GM19099 (cell line): ENCODE results near the gene CRACDL.

Experiments used
- POLR2A ChIP-seq: IDR thresholded peaks from 3 replicates; pipeline ENCODE4 v1.6.1; 2011; ENCODE audit warnings: low read depth; ENCODE audit not compliant: insufficient read length; ENCODE audit errors: extremely low read depth

CRACDL gene

GRCh38 chr2:98886066-98886554 lies 49.9 kb downstream of the CRACDL start:
- TF ChIP-seq POLR2A, result no peak

GRCh38 chr2:98884658-98885057 lies 51.4 kb downstream of the CRACDL start:
- TF ChIP-seq POLR2A, result no peak

- no peak for TF ChIP-seq POLR2A
These were observed 52.2 kb downstream of the CRACDL start for GRCh38 chr2:98883780-98884211.

GRCh38 chr2:98882971-98883779 lies 52.9 kb downstream of the CRACDL start:
- no peak for TF ChIP-seq POLR2A

GRCh38 chr2:98882368-98882767 lies 53.7 kb downstream of the CRACDL start:
- no peak for TF ChIP-seq POLR2A

GRCh38 chr2:98881153-98881650 lies 54.8 kb downstream of the CRACDL start:
- no peak for TF ChIP-seq POLR2A

- no peak for TF ChIP-seq POLR2A
These were observed 55.5 kb downstream of the CRACDL start for GRCh38 chr2:98880266-98881152.

- TF ChIP-seq POLR2A, result no peak
These were observed 59.3 kb downstream of the CRACDL start for GRCh38 chr2:98876741-98877140.

- no peak for TF ChIP-seq POLR2A
These were observed 60.3 kb downstream of the CRACDL start for GRCh38 chr2:98875746-98876145.

- TF ChIP-seq POLR2A, result no peak
These were observed 60.8 kb downstream of the CRACDL start for GRCh38 chr2:98875081-98875728.

- TF ChIP-seq POLR2A, result no peak
These were observed 61.8 kb downstream of the CRACDL start for GRCh38 chr2:98874186-98874689.

GRCh38 chr2:98872526-98872925 lies 63.5 kb downstream of the CRACDL start:
- TF ChIP-seq POLR2A, result no peak

- TF ChIP-seq POLR2A, result no peak
These were observed 64.5 kb downstream of the CRACDL start for GRCh38 chr2:98871506-98871905.

GRCh38 chr2:98870516-98871158 lies 65.4 kb downstream of the CRACDL start:
- no peak for TF ChIP-seq POLR2A

GRCh38 chr2:98869870-98870269 lies 66.2 kb downstream of the CRACDL start:
- TF ChIP-seq POLR2A, result no peak

GRCh38 chr2:98869272-98869641 lies 66.8 kb downstream of the CRACDL start:
- no peak for TF ChIP-seq POLR2A
